Measurements from ENCODE around the gene SMO. TPM values are rescaled to one million over a fixed set of nuclear protein-coding genes. Genes with fewer than 3 reads are reported as not detected.

SMO gene
- total RNA-seq = 10 to 100 TPM; 14.0 to 16.5 TPM

DNA sequence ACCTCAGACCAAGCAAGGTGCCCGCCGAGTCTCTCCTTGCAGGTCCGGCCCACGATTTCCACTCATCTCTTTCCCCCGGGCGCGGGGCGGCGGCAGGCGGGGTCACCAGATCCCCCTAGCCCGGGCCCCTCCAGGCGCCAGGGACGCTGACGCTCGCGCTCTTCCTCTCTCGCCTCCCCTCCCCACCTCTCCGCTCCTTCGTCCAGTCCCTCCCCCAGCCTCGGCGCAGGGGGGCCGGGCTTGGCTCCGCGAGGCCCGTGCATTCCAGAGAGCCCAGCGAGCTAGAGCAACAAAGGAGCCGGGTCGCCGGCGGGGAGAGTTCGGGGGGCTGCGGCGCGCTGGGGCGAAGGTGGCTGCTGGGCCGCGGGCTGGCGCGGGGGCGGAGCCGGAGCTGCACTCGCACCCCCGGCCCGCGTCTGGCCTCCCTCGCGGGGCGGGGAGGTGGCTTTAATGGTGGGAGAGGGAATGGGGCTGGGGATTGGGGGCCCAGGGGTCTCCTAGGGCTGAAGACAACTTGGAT is at the start of gene SMO:
Gene SMO (plus strand): TSS at position 262 of the 520 bp plus-strand sequence. CDS start 519 bp downstream, outside the sequence.

GRCh38 chr7:129144095-129144833 is 44.2 kb upstream of the SMO start, which contains the start of gene TSPAN33:
Gene TSPAN33 (plus strand): TSS chr7:129144707. CDS start chr7:129144981, 274 bp downstream.

DNA sequence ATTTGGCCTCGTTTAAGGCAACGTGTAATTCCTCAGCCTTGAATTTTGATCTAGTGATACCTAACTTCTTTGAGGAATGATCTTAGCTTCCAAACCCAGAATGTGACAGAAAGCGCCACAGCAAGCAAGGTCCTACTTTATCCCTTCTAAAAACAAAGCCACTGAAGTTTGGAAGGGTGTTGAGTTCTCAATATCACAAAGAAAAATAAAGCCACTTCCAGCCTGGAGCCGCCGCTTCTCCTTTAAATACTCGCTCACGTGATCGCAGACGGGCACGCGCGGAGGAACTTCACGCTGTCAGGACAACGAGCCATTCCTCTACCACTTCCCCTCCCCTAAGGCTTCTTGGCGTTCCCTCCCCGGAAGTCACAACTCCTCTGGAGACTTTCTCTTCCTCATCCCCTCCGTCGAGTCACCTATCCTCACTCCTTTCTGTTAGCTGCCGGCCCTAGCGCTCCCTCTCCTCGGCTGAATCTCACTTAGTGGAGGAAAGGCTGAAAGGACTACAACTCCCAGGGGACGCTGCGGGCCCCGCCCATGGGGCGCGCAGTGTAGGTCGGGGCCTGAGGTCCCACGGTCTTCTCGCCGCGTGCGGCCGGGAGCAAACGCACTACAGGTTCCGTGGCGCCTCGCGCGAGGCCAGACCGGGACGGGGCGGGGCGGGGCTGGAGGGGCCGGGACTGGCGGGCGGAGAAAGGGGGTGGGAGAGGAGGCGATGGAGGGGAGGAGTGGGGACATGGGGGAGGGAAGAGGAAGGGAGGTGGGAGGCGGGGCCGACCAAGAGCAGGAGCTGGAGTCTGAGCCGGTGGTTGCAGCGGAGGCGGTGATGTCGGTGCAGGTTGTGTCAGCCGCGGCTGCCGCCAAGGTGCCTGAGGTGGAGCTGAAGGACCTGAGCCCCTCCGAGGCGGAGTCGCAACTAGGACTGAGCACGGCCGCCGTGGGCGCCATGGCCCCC is 36.1 kb downstream of the SMO start, which contains the start of gene AHCYL2:
Gene AHCYL2 (plus strand): TSS at position 780 of the 955 bp plus-strand sequence.

Small RNA genes within 50 kb of the gene (small RNA-seq; reads per million reads assigned to genes)
- gene RNY1P11 = 1.1 to 5.2 reads per million in 2 donors

Other genes with a start within 250 kb of the SMO start
- 10 to 100 TPM; 54.4 to 66.9 TPM for gene TNPO3, start 133.5 kb upstream of the SMO start, total RNA-seq
- gene TSPAN33, start 43.9 kb upstream of the SMO start, total RNA-seq = 1 to 10 TPM; 3.1 to 9.3 TPM
- 10 to 100 TPM; 27.3 to 51.3 TPM for gene AHCYL2, start 36.4 kb downstream of the SMO start, total RNA-seq
- 10 to 100 TPM; 17.6 to 23.6 TPM for gene STRIP2, start 245.8 kb downstream of the SMO start, total RNA-seq

Measured in melanocyte of skin (primary cell).